K562 (cell line): ENCODE measurements around the gene GGA3. TPM values are rescaled to one million over a fixed set of nuclear protein-coding genes. Genes with fewer than 3 reads are reported as not detected.
A peak's percentile ranks its signal among the peaks of the same experiment; 100 is the strongest.

Experiments
- ATF7 ChIP-seq: fragments of 450-650 bp; IDR thresholded peaks from 2 replicates; pipeline ENCODE4 v1.7.1; 2014; ENCODE audit warnings: mild to moderate bottlenecking, moderate library complexity
- BACH1 ChIP-seq: fragments of 200-800 bp; sonication (Bioruptor generic); IDR thresholded peaks from 2 replicates; pipeline ENCODE4 v1.6.1; 2016; ENCODE audit warnings: missing genetic modification characterization, missing compliant biosample characterization
- CREB3L1 ChIP-seq: fragments of 450-650 bp; IDR thresholded peaks from 2 replicates; pipeline ENCODE4 v1.6.1; 2014; ENCODE audit warnings: low read depth, mild to moderate bottlenecking, moderate library complexity, borderline replicate concordance
- E2F5 ChIP-seq: sonication (generic); formaldehyde crosslinking; IDR thresholded peaks from 2 replicates; pipeline ENCODE4 v1.8.0; 2022; ENCODE audit warnings: mild to moderate bottlenecking, missing genetic modification reagents
- HNRNPK ChIP-seq: fragments of 200-400 bp; formaldehyde crosslinking; IDR thresholded peaks from one replicate; pipeline ENCODE4 v1.6.1; 2018; ENCODE audit warnings: mild to moderate bottlenecking, low read depth, low read length; ENCODE audit not compliant: poor library complexity, severe bottlenecking
- NONO ChIP-seq, 2 experiments: fragments of 200-400 bp in 1 of 2; fragments of 450-650 bp in 1 of 2; formaldehyde crosslinking in 1 of 2; IDR thresholded peaks; 2 replicates each; pipeline ENCODE4 v1.6.1; 2017; ENCODE audit warnings: low read depth in 2 of 2, mild to moderate bottlenecking in 2 of 2, moderate library complexity in 2 of 2, low read length in 1 of 2
- PHF21A ChIP-seq: fragments of 450-650 bp; IDR thresholded peaks from 2 replicates; pipeline ENCODE4 v1.6.1; 2017; ENCODE audit warnings: low read depth, borderline replicate concordance
- RBM39 ChIP-seq: fragments of 200-400 bp; formaldehyde crosslinking; optimal IDR thresholded peaks from 2 replicates; pipeline ENCODE3; 2018; ENCODE audit warnings: low read depth, low read length
- SPI1 ChIP-seq: IDR thresholded peaks from 2 replicates; pipeline ENCODE4 v1.6.1; 2011; ENCODE audit warnings: low read depth, low read length, control low read depth, borderline replicate concordance
- THAP7 ChIP-seq: fragments of 250-450 bp; sonication (Bioruptor Pico); IDR thresholded peaks from 2 replicates; pipeline ENCODE4 v1.5.0; 2021
- THRB ChIP-seq: fragments of 450-650 bp; formaldehyde crosslinking; conservative IDR thresholded peaks from 2 replicates; pipeline ENCODE4 v1.4.0; 2022; ENCODE audit warnings: mild to moderate bottlenecking, missing genetic modification characterization
- VEZF1 ChIP-seq: fragments of 200-800 bp; sonication (Bioruptor generic); IDR thresholded peaks from 2 replicates; pipeline ENCODE4 v1.6.1; 2017; ENCODE audit warnings: missing genetic modification characterization, missing compliant biosample characterization
- ZBTB26 ChIP-seq: fragments of 450-650 bp; formaldehyde crosslinking; IDR thresholded peaks from 2 replicates; pipeline ENCODE4 v1.4.0; 2022; ENCODE audit warnings: missing genetic modification characterization
- ZBTB9 ChIP-seq: fragments of 450-650 bp; formaldehyde crosslinking; IDR thresholded peaks from 2 replicates; pipeline ENCODE4 v1.4.0; 2020; ENCODE audit warnings: mild to moderate bottlenecking, moderate library complexity
- ZNF41 ChIP-seq: fragments of 250-450 bp; sonication (Bioruptor Pico); conservative IDR thresholded peaks from 2 replicates; pipeline ENCODE4 v1.4.0; 2020; ENCODE audit warnings: mild to moderate bottlenecking
- ZNF586 ChIP-seq: fragments of 450-650 bp; formaldehyde crosslinking; conservative IDR thresholded peaks from 2 replicates; pipeline ENCODE4 v1.4.0; 2020; ENCODE audit warnings: mild to moderate bottlenecking, moderate library complexity
- ZNF589 ChIP-seq: fragments of 200-800 bp; sonication (Bioruptor generic); IDR thresholded peaks from 2 replicates; pipeline ENCODE4 v1.6.1; 2016; ENCODE audit warnings: low read depth, missing genetic modification characterization, missing compliant biosample characterization
- ZNF695 ChIP-seq: fragments of 450-650 bp; formaldehyde crosslinking; IDR thresholded peaks from 2 replicates; pipeline ENCODE4 v1.4.0; 2020; ENCODE audit warnings: mild to moderate bottlenecking, moderate library complexity
- polyA plus RNA-seq, 8 experiments: library from polyadenylated mRNA; depleted of rRNA in 4 of 8; stranded (reverse) in 5 of 8; unstranded in 3 of 8; fragments of >200 nt; fragmentation: Nextera tagmentation in 2 of 8; fragmentation: Illumina TruSeq in 1 of 8; extraction: Ambion mirVana in 2 of 8; extraction: Trizol in 1 of 8; gene quantifications; 2 replicates each; pipeline versions ENCODE4 v1.2.1 to v1.2.3, GENCODE V29; 2011 to 2014; ENCODE audit warnings: inconsistent platforms in 1 of 8, missing spikeins in 1 of 8
- total RNA-seq, 7 experiments: library from RNA; depleted of rRNA in 6 of 7; stranded (reverse); fragments of >200 nt in 6 of 7; fragmentation: Illumina TruSeq in 2 of 7; extraction: Trizol in 2 of 7; gene quantifications; 2 replicates each; pipeline versions ENCODE4 v1.2.1 to v1.2.3, GENCODE V29; 2011 to 2021; ENCODE audit warnings: low replicate concordance in 1 of 7

The GGA3 gene
- total and polyA plus RNA-seq, 9 of the 15 experiments (the other 6 are each of a cell fraction or from before 2014, with no cell fraction given), result 5.7 to 64.9 (median 25.4) TPM

- TF ChIP-seq THAP7 (CRISPR knock-in tag), result no peak
- no peak for TF ChIP-seq E2F5 (CRISPR knock-in tag)
- TF ChIP-seq VEZF1 (CRISPR knock-in tag), result peak; percentile 57
- no peak for TF ChIP-seq ZNF695 (CRISPR knock-in tag)
- TF ChIP-seq SPI1, result no peak
- TF ChIP-seq PHF21A, result no peak
- TF ChIP-seq NONO (IDR thresholded peaks at IDR 0.05; ENCODE audit: low read depth in 2 of 2, low read length in 1 of 2), result peak; percentile 52 to 72; a peak in 1 of 4 replicates
- TF ChIP-seq RBM39, result peak; percentile 71
- peak; percentile 73; the same call in 1 of the 2 replicates for TF ChIP-seq THRB
- TF ChIP-seq ZNF41 (CRISPR knock-in tag), result no peak
- TF ChIP-seq BACH1, result no peak
- peak; percentile 33; the same call in 1 of the 2 replicates for TF ChIP-seq ZBTB26 (CRISPR knock-in tag)
- TF ChIP-seq ATF7, result peak; percentile 95
- TF ChIP-seq HNRNPK, result no peak
- peak; percentile 58; the same call in 1 of the 2 replicates for TF ChIP-seq ZBTB9 (CRISPR knock-in tag)
- no peak for TF ChIP-seq ZNF589 (CRISPR knock-in tag)
- peak; percentile 82 for TF ChIP-seq CREB3L1
- TF ChIP-seq ZNF586 (CRISPR knock-in tag), result no peak
These were observed at the start of gene GGA3, which contains the start of gene MRPS7 (continued) for GRCh38 chr17:75261336-75262111.
